ENCODE data around the gene DGKB.

- TF ChIP-seq FOXM1 (IDR thresholded peaks at IDR 0.05; ENCODE audit: borderline replicate concordance, low read depth) (no peak), CEBPB (IDR thresholded peaks at IDR 0.05) (no peak), EP300 (IDR thresholded peaks at IDR 0.05; ENCODE audit: borderline replicate concordance) (no peak)
- TF ChIP-seq, protein P1, sequence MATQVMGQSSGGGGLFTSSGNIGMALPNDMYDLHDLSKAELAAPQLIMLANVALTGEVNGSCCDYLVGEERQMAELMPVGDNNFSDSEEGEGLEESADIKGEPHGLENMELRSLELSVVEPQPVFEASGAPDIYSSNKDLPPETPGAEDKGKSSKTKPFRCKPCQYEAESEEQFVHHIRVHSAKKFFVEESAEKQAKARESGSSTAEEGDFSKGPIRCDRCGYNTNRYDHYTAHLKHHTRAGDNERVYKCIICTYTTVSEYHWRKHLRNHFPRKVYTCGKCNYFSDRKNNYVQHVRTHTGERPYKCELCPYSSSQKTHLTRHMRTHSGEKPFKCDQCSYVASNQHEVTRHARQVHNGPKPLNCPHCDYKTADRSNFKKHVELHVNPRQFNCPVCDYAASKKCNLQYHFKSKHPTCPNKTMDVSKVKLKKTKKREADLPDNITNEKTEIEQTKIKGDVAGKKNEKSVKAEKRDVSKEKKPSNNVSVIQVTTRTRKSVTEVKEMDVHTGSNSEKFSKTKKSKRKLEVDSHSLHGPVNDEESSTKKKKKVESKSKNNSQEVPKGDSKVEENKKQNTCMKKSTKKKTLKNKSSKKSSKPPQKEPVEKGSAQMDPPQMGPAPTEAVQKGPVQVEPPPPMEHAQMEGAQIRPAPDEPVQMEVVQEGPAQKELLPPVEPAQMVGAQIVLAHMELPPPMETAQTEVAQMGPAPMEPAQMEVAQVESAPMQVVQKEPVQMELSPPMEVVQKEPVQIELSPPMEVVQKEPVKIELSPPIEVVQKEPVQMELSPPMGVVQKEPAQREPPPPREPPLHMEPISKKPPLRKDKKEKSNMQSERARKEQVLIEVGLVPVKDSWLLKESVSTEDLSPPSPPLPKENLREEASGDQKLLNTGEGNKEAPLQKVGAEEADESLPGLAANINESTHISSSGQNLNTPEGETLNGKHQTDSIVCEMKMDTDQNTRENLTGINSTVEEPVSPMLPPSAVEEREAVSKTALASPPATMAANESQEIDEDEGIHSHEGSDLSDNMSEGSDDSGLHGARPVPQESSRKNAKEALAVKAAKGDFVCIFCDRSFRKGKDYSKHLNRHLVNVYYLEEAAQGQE (IDR thresholded peaks at IDR 0.05; ENCODE audit: low read depth) = no peak
Measured at GRCh38 chr7:14822481-14822854, 80.1 kb downstream of the DGKB start.

Data from Ishikawa (cell line).